ENCODE results near the gene SMIM38.

GRCh38 chr11:69106031-69106811 lies 49.5 kb upstream of the SMIM38 start:
- TF ChIP-seq POLR2A (IDR thresholded peaks at IDR 0.05) (no peak), CTCF (IDR thresholded peaks at IDR 0.05) (no peak)
